Measurements from ENCODE around the gene CLMN.

GRCh38 chr14:95360828-95361227, 41.1 kb upstream of the CLMN start:
- no peak for TF ChIP-seq ATRX (CRISPR knock-in tag; IDR thresholded peaks at IDR 0.05; ENCODE audit: borderline replicate concordance)
- TF ChIP-seq MLX (CRISPR knock-in tag; IDR thresholded peaks at IDR 0.05): no peak
- TF ChIP-seq ZNF350 (CRISPR knock-in tag; IDR thresholded peaks at IDR 0.05; ENCODE audit: borderline replicate concordance, low read depth): no peak
- no peak for TF ChIP-seq ZNF180 (CRISPR knock-in tag; IDR thresholded peaks at IDR 0.05; ENCODE audit: borderline replicate concordance, low read depth)
- TF ChIP-seq CTCF (CRISPR knock-in tag; IDR thresholded peaks at IDR 0.05): no peak

Measured in HepG2 (cell line).